HepG2 (cell line): Measurements from ENCODE around the gene DNAAF1. TPM values are rescaled to one million over a fixed set of nuclear protein-coding genes. Genes with fewer than 3 reads are reported as not detected.

Source experiments
- ARID2 ChIP-seq: sonication (generic); formaldehyde crosslinking; IDR thresholded peaks from 2 replicates; pipeline ENCODE4 v1.8.1; 2022; ENCODE audit warnings: mild to moderate bottlenecking, missing genetic modification reagents, borderline replicate concordance
- BRD4 ChIP-seq: sonication (generic); formaldehyde crosslinking; IDR thresholded peaks from 2 replicates; pipeline ENCODE4 v1.4.0; 2020; ENCODE audit warnings: missing genetic modification reagents
- DNMT3B ChIP-seq: conservative IDR thresholded peaks from 2 replicates; pipeline ENCODE4 v1.6.1; 2016; ENCODE audit warnings: missing biosample characterization, control low read depth
- DR1 ChIP-seq: sonication (generic); formaldehyde crosslinking; IDR thresholded peaks from 2 replicates; pipeline ENCODE4 v1.8.0; 2021; ENCODE audit warnings: mild to moderate bottlenecking, missing genetic modification reagents, inconsistent platforms
- KDM5A ChIP-seq: fragments of 200-600 bp; sonication (generic); IDR thresholded peaks from 2 replicates; pipeline ENCODE4 v1.7.0; 2018; ENCODE audit warnings: antibody characterized with exemption, mild to moderate bottlenecking, low read length, borderline replicate concordance
- RBM39 ChIP-seq: fragments of 200-400 bp; formaldehyde crosslinking; IDR thresholded peaks from one replicate; pipeline ENCODE4 v1.6.1; 2018; ENCODE audit warnings: antibody characterized with exemption, mild to moderate bottlenecking, low read depth, low read length; ENCODE audit not compliant: poor library complexity, severe bottlenecking
- RFX5 ChIP-seq: IDR thresholded peaks from 2 replicates; pipeline ENCODE4 v1.6.1; 2011; ENCODE audit warnings: low read depth, low read length, improper control_type of control experiment
- SIX1 ChIP-seq: sonication (generic); formaldehyde crosslinking; IDR thresholded peaks from 2 replicates; pipeline ENCODE4 v1.4.0; 2020; ENCODE audit warnings: missing genetic modification reagents, borderline replicate concordance
- SMAD1 ChIP-seq: sonication (generic); formaldehyde crosslinking; IDR thresholded peaks from 2 replicates; pipeline ENCODE4 v1.4.0; 2020; ENCODE audit warnings: missing genetic modification reagents, low read depth, mild to moderate bottlenecking, borderline replicate concordance
- ZBTB21 ChIP-seq: sonication (generic); formaldehyde crosslinking; IDR thresholded peaks from 2 replicates; pipeline ENCODE4 v1.4.0; 2020; ENCODE audit warnings: missing genetic modification reagents
- ZFP36 ChIP-seq: fragments of 150-350 bp; IDR thresholded peaks from 2 replicates; pipeline ENCODE4 v1.6.1; 2018; ENCODE audit warnings: borderline replicate concordance, low read length, low read depth; ENCODE audit not compliant: partially characterized antibody
- ZFP36L1 ChIP-seq: sonication (generic); formaldehyde crosslinking; IDR thresholded peaks from 2 replicates; pipeline ENCODE4 v1.8.0; 2022; ENCODE audit warnings: mild to moderate bottlenecking, missing genetic modification reagents, moderate library complexity
- ZNF33A ChIP-seq: sonication (generic); formaldehyde crosslinking; IDR thresholded peaks from 2 replicates; pipeline ENCODE4 v1.5.1; 2020; ENCODE audit warnings: missing genetic modification reagents, mild to moderate bottlenecking, moderate library complexity, borderline replicate concordance
- ZNF383 ChIP-seq: sonication (generic); formaldehyde crosslinking; IDR thresholded peaks from 2 replicates; pipeline ENCODE4 v1.4.0; 2020; ENCODE audit warnings: missing genetic modification reagents, mild to moderate bottlenecking, borderline replicate concordance
- ZNF776 ChIP-seq: sonication (generic); formaldehyde crosslinking; IDR thresholded peaks from 2 replicates; pipeline ENCODE4 v1.4.0; 2020; ENCODE audit warnings: mild to moderate bottlenecking, missing genetic modification reagents
- ZNF777 ChIP-seq: sonication (generic); formaldehyde crosslinking; IDR thresholded peaks from 2 replicates; pipeline ENCODE4 v1.4.0; 2020; ENCODE audit warnings: missing genetic modification reagents
- polyA plus RNA-seq, 8 experiments: library from polyadenylated mRNA; depleted of rRNA in 3 of 8; stranded (reverse) in 7 of 8; unstranded in 1 of 8; fragments of >200 nt; fragmentation: Illumina TruSeq in 4 of 8; extraction: Trizol in 4 of 8; gene quantifications; 2 replicates each; pipeline versions ENCODE4 v1.2.1 to v1.2.3, GENCODE V29; 2011 to 2016; ENCODE audit warnings: low read depth in 4 of 8, missing spikeins in 1 of 8, mixed read lengths in 1 of 8; ENCODE audit not compliant: insufficient read depth in 1 of 8
- total RNA-seq, 5 experiments: library from RNA; depleted of rRNA; stranded (reverse); fragments of >200 nt; fragmentation: Illumina TruSeq; extraction: Trizol; gene quantifications; 2 replicates each; pipeline ENCODE4 v1.2.3, GENCODE V29; 2016; ENCODE audit warnings: low read depth in 1 of 5
- TF ChIP-seq, protein P1 (sequence below): sonication (generic); formaldehyde crosslinking; IDR thresholded peaks from 2 replicates; pipeline ENCODE4 v1.5.1; 2020; ENCODE audit warnings: missing genetic modification reagents, mild to moderate bottlenecking, borderline replicate concordance
- TF ChIP-seq, protein P2 (sequence below): sonication (generic); formaldehyde crosslinking; IDR thresholded peaks from 2 replicates; pipeline ENCODE4 v1.4.0; 2020; ENCODE audit warnings: missing genetic modification reagents
- TF ChIP-seq, protein P3 (sequence below): sonication (generic); formaldehyde crosslinking; IDR thresholded peaks from 2 replicates; pipeline ENCODE4 v1.5.0; 2020; ENCODE audit warnings: mild to moderate bottlenecking, missing genetic modification reagents, borderline replicate concordance

DNAAF1 gene
- total and polyA plus RNA-seq, 2 of the 13 experiments (the other 11 are each of a cell fraction or from before 2014, with no cell fraction given) = 0.04 TPM; not detected in 1

DNA sequence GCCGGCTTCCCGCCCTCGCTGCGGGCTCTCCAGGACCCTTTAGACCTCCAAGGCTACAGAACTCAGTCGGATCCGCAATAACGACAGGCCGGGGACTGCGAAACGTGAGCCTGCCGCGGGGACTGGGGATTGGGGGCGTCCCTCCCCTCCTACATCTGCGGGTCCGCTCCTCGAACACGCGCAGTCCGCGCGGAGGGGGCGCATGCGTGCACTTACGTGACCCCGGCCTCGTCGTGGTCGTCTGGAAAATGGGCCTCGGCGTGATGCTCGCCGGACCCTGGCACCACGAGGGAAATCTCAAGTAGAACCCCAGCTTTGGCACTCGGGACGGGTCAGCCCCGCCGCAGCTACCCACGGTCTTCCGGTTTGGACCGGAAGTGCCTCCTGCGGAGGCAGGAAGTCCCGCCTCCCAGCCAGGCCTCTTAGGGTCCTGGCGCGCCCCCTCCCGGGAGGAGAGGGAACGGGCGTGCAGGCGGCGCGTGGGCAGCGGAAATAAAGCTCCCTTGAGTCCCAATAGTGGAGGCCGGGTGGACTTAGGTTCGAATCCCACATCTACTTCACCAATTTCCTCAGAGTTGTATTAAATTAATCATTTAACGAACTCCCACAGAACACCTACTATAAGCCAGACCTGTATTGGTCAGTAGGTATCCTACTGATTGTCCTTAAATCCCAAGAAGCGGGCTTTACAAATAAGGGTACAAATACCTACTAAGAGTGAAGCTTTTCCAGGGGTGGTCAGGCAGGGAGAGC is 41.8 kb downstream of the DNAAF1 start, which contains the start of gene TAF1C (continued):
- TF ChIP-seq, protein P1, sequence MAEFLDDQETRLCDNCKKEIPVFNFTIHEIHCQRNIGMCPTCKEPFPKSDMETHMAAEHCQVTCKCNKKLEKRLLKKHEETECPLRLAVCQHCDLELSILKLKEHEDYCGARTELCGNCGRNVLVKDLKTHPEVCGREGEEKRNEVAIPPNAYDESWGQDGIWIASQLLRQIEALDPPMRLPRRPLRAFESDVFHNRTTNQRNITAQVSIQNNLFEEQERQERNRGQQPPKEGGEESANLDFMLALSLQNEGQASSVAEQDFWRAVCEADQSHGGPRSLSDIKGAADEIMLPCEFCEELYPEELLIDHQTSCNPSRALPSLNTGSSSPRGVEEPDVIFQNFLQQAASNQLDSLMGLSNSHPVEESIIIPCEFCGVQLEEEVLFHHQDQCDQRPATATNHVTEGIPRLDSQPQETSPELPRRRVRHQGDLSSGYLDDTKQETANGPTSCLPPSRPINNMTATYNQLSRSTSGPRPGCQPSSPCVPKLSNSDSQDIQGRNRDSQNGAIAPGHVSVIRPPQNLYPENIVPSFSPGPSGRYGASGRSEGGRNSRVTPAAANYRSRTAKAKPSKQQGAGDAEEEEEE (CRISPR knock-in tag) = peak; percentile 97; the same call in 1 of the 2 replicates
- TF ChIP-seq RFX5 = peak; percentile 77
- TF ChIP-seq BRD4 = 0 out of 2 replicates have a peak, but pooled peaks have one; percentile 78
- TF ChIP-seq, protein P2, sequence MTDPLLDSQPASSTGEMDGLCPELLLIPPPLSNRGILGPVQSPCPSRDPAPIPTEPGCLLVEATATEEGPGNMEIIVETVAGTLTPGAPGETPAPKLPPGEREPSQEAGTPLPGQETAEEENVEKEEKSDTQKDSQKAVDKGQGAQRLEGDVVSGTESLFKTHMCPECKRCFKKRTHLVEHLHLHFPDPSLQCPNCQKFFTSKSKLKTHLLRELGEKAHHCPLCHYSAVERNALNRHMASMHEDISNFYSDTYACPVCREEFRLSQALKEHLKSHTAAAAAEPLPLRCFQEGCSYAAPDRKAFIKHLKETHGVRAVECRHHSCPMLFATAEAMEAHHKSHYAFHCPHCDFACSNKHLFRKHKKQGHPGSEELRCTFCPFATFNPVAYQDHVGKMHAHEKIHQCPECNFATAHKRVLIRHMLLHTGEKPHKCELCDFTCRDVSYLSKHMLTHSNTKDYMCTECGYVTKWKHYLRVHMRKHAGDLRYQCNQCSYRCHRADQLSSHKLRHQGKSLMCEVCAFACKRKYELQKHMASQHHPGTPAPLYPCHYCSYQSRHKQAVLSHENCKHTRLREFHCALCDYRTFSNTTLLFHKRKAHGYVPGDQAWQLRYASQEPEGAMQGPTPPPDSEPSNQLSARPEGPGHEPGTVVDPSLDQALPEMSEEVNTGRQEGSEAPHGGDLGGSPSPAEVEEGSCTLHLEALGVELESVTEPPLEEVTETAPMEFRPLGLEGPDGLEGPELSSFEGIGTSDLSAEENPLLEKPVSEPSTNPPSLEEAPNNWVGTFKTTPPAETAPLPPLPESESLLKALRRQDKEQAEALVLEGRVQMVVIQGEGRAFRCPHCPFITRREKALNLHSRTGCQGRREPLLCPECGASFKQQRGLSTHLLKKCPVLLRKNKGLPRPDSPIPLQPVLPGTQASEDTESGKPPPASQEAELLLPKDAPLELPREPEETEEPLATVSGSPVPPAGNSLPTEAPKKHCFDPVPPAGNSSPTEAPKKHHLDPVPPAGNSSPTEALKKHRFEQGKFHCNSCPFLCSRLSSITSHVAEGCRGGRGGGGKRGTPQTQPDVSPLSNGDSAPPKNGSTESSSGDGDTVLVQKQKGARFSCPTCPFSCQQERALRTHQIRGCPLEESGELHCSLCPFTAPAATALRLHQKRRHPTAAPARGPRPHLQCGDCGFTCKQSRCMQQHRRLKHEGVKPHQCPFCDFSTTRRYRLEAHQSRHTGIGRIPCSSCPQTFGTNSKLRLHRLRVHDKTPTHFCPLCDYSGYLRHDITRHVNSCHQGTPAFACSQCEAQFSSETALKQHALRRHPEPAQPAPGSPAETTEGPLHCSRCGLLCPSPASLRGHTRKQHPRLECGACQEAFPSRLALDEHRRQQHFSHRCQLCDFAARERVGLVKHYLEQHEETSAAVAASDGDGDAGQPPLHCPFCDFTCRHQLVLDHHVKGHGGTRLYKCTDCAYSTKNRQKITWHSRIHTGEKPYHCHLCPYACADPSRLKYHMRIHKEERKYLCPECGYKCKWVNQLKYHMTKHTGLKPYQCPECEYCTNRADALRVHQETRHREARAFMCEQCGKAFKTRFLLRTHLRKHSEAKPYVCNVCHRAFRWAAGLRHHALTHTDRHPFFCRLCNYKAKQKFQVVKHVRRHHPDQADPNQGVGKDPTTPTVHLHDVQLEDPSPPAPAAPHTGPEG (CRISPR knock-in tag) = no peak
- TF ChIP-seq ZNF33A = no peak
- TF ChIP-seq ZFP36 = no peak
- TF ChIP-seq KDM5A = peak; percentile 97
- TF ChIP-seq SIX1 (CRISPR knock-in tag) = 0 out of 2 replicates have a peak, but pooled peaks have one; percentile 30
- TF ChIP-seq DR1 (CRISPR knock-in tag) = peak; percentile 92
- no peak; the same call in 1 of the 2 replicates for TF ChIP-seq DNMT3B (CRISPR knock-in tag)
- TF ChIP-seq ZBTB21 = no peak
- TF ChIP-seq ZNF776 (CRISPR knock-in tag) = peak; percentile 92
- TF ChIP-seq ZNF383 = 0 out of 2 replicates have a peak, but pooled peaks have one; percentile 33
- TF ChIP-seq RBM39 = no peak
- TF ChIP-seq SMAD1 (CRISPR knock-in tag) = peak; percentile 69; the same call in 1 of the 2 replicates
- TF ChIP-seq ZFP36L1 = no peak
- no peak for TF ChIP-seq ARID2
- TF ChIP-seq ZNF777 (CRISPR knock-in tag) = peak; percentile 83
- TF ChIP-seq, protein P3, sequence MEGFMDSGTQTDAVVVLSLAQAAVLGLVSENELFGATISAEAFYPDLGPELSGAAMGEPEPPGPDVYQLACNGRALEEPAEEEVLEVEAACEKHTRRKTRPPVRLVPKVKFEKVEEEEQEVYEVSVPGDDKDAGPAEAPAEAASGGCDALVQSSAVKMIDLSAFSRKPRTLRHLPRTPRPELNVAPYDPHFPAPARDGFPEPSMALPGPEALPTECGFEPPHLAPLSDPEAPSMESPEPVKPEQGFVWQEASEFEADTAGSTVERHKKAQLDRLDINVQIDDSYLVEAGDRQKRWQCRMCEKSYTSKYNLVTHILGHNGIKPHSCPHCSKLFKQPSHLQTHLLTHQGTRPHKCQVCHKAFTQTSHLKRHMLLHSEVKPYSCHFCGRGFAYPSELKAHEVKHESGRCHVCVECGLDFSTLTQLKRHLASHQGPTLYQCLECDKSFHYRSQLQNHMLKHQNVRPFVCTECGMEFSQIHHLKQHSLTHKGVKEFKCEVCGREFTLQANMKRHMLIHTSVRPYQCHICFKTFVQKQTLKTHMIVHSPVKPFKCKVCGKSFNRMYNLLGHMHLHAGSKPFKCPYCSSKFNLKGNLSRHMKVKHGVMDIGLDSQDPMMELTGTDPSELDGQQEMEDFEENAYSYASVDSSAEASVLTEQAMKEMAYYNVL (CRISPR knock-in tag) = peak; percentile 91
